Thyroid gland (tissue), 4 donors: ENCODE measurements around the gene CCDC187.

ENCODE experiments used
- CTCF ChIP-seq, 6 experiments: fragments of 200-600 bp in 3 of 6; fragments of 450-650 bp in 3 of 6; sonication (generic) in 3 of 6; IDR thresholded peaks; one replicate each; pipeline ENCODE4 v1.5.1; 2016 to 2019; ENCODE audit warnings: antibody characterized with exemption in 6 of 6, mild to moderate bottlenecking in 2 of 6, inconsistent platforms in 1 of 6, moderate library complexity in 1 of 6
- POLR2A ChIP-seq, 2 donors: fragments of 450-650 bp; IDR thresholded peaks; one replicate each; pipeline ENCODE4 v1.6.1; 2017; ENCODE audit warnings: antibody characterized with exemption in 2 of 2, mild to moderate bottlenecking in 2 of 2, moderate library complexity in 1 of 2

GRCh38 chr9:136306211-136307208 is 2.6 kb upstream of the CCDC187 start:
- no peak for TF ChIP-seq POLR2A (IDR thresholded peaks at IDR 0.05)
- TF ChIP-seq CTCF (IDR thresholded peaks at IDR 0.05), result no peak
